GM12874 (cell line): ENCODE results near the gene NAPA.

ENCODE experiments used
- TF ChIP-seq, protein P1 (sequence below): IDR thresholded peaks from 2 replicates; pipeline ENCODE4 v1.5.1; 2011; ENCODE audit warnings: low read depth, mild to moderate bottlenecking, control low read depth, low read length, moderate library complexity; ENCODE audit not compliant: insufficient read depth

NAPA gene

DNA sequence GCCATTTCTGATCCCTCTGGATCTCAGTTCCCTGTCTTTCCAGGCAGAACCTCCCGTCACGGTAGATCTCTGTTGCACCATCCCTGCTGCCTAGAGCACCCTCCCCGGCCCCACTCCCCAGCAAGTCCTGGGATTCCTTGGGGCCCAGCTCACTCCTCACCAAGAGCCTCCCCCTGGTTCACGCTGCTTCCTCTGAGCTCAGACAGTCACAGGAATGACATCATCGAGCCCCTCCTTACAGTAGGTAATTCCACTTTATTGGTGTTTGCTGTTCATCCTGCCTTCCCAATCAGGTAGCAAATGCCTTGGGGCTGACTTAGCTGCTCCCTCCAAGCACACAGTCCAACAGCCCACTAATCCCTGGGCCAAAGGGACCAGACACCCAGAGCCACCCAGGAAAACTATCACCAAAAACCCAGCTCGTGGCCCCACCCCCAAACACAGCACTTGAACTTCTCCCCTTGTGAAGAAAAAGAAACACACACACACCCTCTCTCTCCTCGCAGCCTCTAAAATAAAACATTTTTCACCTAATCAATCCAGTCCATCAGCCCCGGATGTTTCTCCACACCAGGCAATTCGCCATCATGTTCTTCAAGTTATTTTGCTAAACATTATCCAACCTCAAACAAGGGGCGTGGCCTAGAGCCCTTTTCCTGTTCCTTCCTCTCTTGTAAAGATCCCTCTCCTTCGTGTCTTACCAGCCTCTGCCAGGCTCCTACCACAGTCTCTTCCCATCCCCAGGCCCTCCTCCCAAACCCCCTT is 2.5 kb downstream of the NAPA start:
- TF ChIP-seq, protein P1, sequence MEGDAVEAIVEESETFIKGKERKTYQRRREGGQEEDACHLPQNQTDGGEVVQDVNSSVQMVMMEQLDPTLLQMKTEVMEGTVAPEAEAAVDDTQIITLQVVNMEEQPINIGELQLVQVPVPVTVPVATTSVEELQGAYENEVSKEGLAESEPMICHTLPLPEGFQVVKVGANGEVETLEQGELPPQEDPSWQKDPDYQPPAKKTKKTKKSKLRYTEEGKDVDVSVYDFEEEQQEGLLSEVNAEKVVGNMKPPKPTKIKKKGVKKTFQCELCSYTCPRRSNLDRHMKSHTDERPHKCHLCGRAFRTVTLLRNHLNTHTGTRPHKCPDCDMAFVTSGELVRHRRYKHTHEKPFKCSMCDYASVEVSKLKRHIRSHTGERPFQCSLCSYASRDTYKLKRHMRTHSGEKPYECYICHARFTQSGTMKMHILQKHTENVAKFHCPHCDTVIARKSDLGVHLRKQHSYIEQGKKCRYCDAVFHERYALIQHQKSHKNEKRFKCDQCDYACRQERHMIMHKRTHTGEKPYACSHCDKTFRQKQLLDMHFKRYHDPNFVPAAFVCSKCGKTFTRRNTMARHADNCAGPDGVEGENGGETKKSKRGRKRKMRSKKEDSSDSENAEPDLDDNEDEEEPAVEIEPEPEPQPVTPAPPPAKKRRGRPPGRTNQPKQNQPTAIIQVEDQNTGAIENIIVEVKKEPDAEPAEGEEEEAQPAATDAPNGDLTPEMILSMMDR = no peak

DNA sequence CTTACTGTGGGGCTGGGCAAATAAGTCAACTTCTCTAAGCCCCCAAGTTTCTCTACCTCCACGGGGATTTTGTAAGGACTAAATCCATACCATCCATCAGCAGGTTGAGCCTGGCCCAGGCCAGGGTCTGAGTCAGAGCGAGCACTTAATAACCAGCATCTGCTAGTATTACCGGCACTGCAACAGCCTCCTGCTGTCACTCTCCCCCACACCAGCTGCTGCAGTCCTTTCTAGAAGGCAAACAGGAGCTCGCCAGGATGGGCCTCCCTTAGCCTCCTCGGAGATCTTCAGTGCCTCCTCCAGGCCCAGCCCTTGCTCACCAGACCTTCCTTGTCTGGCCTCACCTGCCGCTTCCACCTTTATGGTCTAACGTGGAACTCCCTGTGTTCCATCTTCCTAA is 3.2 kb downstream of the NAPA start:
- TF ChIP-seq, protein P1 = no peak

DNA sequence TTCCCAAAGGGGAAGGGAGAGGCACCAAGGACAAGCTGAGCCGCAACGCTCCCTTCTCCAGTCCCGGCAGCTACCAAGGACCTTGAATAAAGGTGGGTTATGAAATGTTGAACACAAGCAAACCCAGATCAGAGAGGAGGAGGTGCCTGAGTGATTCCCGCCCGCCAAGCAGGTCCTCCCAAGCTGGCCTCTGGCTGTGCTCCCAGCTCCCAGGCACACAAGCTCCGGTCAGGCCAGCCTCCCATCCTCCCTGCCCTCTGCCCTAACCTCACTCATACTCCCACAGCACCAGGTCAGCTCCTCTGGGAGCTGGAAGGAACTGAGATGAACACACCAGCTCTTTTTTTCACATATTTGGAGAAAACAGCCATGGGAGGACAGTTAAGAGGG is 3.7 kb downstream of the NAPA start:
- TF ChIP-seq, protein P1 = no peak

DNA sequence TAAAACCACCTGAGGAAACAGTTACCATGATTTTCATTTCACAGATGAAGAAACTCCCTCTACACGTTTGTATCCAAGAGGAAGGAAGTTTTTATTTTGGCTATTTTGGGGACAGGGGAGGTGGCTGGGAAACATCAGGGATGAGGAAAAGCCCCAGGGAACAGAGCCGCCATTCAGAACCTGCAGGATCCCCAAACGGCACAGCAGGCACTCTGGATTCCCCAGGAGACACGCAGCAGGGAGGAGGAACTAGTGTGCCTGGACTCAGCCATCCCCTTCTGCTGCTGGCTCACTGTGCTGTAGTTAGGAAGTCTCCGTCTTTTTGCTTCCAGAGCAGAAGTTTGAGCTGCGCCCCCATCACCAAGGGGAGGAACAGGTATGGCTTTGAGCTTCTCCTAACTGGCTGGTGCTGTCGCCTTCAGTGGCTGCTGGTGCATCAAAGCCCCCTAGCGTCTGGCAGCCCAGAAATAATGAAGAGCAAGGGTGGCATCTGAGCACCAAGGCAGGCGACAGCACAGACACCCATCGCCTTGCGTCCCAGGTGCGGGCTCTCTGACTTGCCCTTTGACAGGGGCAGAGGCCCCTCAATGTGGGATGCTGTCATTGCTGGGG is 4.2 kb downstream of the NAPA start:
- TF ChIP-seq, protein P1 = no peak

DNA sequence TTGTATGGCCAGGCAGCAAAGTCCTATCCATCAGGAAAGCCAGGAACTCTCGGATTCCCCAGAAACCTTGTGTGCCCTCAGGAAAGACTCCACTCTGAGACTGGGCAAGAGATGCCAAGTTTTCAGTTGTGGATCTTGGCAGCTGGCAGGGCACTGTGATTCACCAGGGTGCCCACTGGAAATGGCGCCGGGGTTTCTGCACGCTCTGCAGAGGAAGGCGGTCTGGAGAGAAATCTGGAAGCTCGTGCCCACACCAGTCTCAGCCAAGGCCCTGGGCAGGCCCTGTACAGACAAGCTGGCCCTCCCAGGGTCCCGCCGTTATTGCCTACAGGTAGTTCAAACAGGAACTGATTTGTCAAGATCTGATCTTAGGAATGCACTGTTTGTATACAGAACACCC is 4.9 kb downstream of the NAPA start:
- TF ChIP-seq, protein P1 = no peak

GRCh38 chr19:47509170-47509847 is 5.6 kb downstream of the NAPA start:
- TF ChIP-seq, protein P1 = no peak

DNA sequence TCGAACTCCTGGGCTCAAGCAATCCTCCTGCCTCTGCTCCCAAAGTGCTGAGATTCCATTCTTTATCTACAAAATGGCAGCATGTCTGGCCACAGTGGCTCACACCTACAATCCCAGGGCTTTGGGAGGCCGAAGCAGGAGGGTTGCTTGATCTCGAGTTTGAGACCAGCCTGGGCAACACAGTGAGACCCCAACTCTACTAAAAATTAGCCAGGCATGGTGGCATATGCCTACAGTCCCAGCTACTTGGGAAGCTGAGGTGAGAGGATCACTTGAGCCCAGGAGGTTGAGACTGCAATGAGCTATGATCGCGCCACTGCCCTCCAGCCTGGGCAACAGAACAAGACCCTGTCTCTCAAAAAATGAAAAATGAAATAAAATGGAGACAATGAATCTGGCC is 6.1 kb downstream of the NAPA start:
- TF ChIP-seq, protein P1 = no peak
